ENCODE results near the gene LIAS. TPM values are rescaled to one million over a fixed set of nuclear protein-coding genes. Genes with fewer than 3 reads are reported as not detected.
A peak's percentile ranks its signal among the peaks of the same experiment; 100 is the strongest.

Gene LIAS
- total RNA-seq, 1 experiment from 2014 or later = 23.1 TPM

- no peak for TF ChIP-seq HMGA2 (CRISPR knock-in tag; IDR thresholded peaks at IDR 0.05)
- no peak for TF ChIP-seq ZSCAN18 (CRISPR knock-in tag; IDR thresholded peaks at IDR 0.05)
- no peak for TF ChIP-seq ESRRA (CRISPR knock-in tag; IDR thresholded peaks at IDR 0.05; ENCODE audit: borderline replicate concordance)
- no peak for TF ChIP-seq FOXK1 (CRISPR knock-in tag; IDR thresholded peaks at IDR 0.05)
- TF ChIP-seq ZNF263 (CRISPR knock-in tag; IDR thresholded peaks at IDR 0.05; ENCODE audit: low read depth) = no peak
- no peak for TF ChIP-seq MAX (CRISPR knock-in tag; IDR thresholded peaks at IDR 0.05)
Measured at GRCh38 chr4:39453738-39454137, 5.1 kb upstream of the LIAS start (continued).

GRCh38 chr4:39455486-39455885 lies 3.4 kb upstream of the LIAS start:
- ChIA-PET CTCF (interaction anchor here (0.6 kb wide), 1 partner anchor 41 kb away, joined by 5 read pairs; no protein-coding TSS in a partner anchor), POLR2A (interaction anchor here (1.0 kb wide), 1 partner anchor 166 kb away, joined by 3 read pairs; no protein-coding TSS in a partner anchor)
- H3K27me3 Mint-ChIP-seq (ENCODE audit: low read depth) = no peaks in the 10 kb centered on the region; the same call in 1 of the 2 replicates
- H3K36me3 Mint-ChIP-seq = peaks cover 79% of the 10 kb centered on the region
- DNase-seq (ENCODE audit: low spot score) (no peak), ATAC-seq (no peak)
- H3K4me1 Mint-ChIP-seq = peaks cover 34% of the 10 kb centered on the region
- TF ChIP-seq HMGA2 (CRISPR knock-in tag; IDR thresholded peaks at IDR 0.05) = no peak
- peak; percentile 79 for TF ChIP-seq ZNF121 (CRISPR knock-in tag; IDR thresholded peaks at IDR 0.05)
- TF ChIP-seq ZNF232 (CRISPR knock-in tag; IDR thresholded peaks at IDR 0.05) = no peak
- no peak for TF ChIP-seq STAT6 (CRISPR knock-in tag; conservative IDR thresholded peaks at IDR 0.05; ENCODE audit: low read depth)
- 0 out of 2 replicates have a peak, but pooled peaks have one; percentile 41 for TF ChIP-seq ZNF416 (CRISPR knock-in tag; IDR thresholded peaks at IDR 0.05)
- TF ChIP-seq ERG (CRISPR knock-in tag; IDR thresholded peaks at IDR 0.05) = no peak
- TF ChIP-seq EMX1 (CRISPR knock-in tag; IDR thresholded peaks at IDR 0.05) = peak; percentile 78; the same call in 1 of the 2 replicates
- TF ChIP-seq CDX4 (CRISPR knock-in tag; IDR thresholded peaks at IDR 0.05; ENCODE audit: borderline replicate concordance) = no peak
- TF ChIP-seq FOXP4 (CRISPR knock-in tag; IDR thresholded peaks at IDR 0.05) = no peak
- no peak for TF ChIP-seq MLX (CRISPR knock-in tag; IDR thresholded peaks at IDR 0.05)
- TF ChIP-seq ZNF263 (CRISPR knock-in tag; IDR thresholded peaks at IDR 0.05; ENCODE audit: low read depth) = no peak
- no peak for TF ChIP-seq SMAD4 (CRISPR knock-in tag; IDR thresholded peaks at IDR 0.05)
- H3K27ac Mint-ChIP-seq = no peak overlapping the region
- H3K4me3 Mint-ChIP-seq = 0 out of 2 replicates have a peak overlapping the region, but pooled peaks have one; percentile 99
- H3K9me3 Mint-ChIP-seq = no peaks in the 10 kb centered on the region
